Endodermal cell (in vitro differentiated cells): ENCODE data around the gene MXRA7. TPM values are rescaled to one million over a fixed set of nuclear protein-coding genes. Genes with fewer than 3 reads are reported as not detected.

Experiments used
- DNase-seq: peaks from one replicate; pipeline ENCODE4 v3.0.0-alpha.2; 2017
- H3K27ac ChIP-seq: 2 replicates; pipeline ENCODE4 v1.5.1; 2013; ENCODE audit warnings: mild to moderate bottlenecking, low read depth, low read length, moderate library complexity
- H3K27me3 ChIP-seq: 2 replicates; pipeline ENCODE4 v1.6.1; 2013; ENCODE audit warnings: mild to moderate bottlenecking, low read length, moderate library complexity; ENCODE audit not compliant: insufficient read depth, control insufficient read depth, poor library complexity, severe bottlenecking
- H3K36me3 ChIP-seq: 2 replicates; pipeline ENCODE4 v1.7.0; 2013; ENCODE audit warnings: mild to moderate bottlenecking, low read length, moderate library complexity; ENCODE audit not compliant: control insufficient read depth, insufficient read depth
- H3K4me1 ChIP-seq: one replicate; pipeline ENCODE4 v1.7.0; 2013; ENCODE audit warnings: low read length; ENCODE audit not compliant: control insufficient read depth, insufficient read depth
- H3K4me3 ChIP-seq: 2 replicates; pipeline ENCODE4 v1.5.1; 2013; ENCODE audit warnings: mild to moderate bottlenecking, low read length, moderate library complexity
- H3K9ac ChIP-seq: 2 replicates; pipeline ENCODE4 v1.6.1; 2013; ENCODE audit warnings: mild to moderate bottlenecking, low read length, moderate library complexity; ENCODE audit not compliant: poor library complexity, severe bottlenecking; ENCODE audit errors: extremely low read depth
- H3K9me3 ChIP-seq: 2 replicates; pipeline ENCODE4 v1.6.1; 2013; ENCODE audit warnings: mild to moderate bottlenecking, low read length, moderate library complexity; ENCODE audit not compliant: control insufficient read depth
- H3K27ac Mint-ChIP-seq: 2 replicates; pipeline ENCODE4 v1.8.0; 2020; ENCODE audit warnings: mixed read lengths
- H3K27me3 Mint-ChIP-seq: 2 replicates; pipeline ENCODE4 v1.8.0; 2021; ENCODE audit warnings: mild to moderate bottlenecking, mixed read lengths; ENCODE audit not compliant: insufficient read depth
- H3K36me3 Mint-ChIP-seq: 2 replicates; pipeline ENCODE4 v1.8.0; 2020; ENCODE audit warnings: low read depth, mixed read lengths
- H3K4me1 Mint-ChIP-seq: 2 replicates; pipeline ENCODE4 v1.8.0; 2020; ENCODE audit warnings: mixed read lengths
- H3K4me3 Mint-ChIP-seq: 2 replicates; pipeline ENCODE4 v1.8.0; 2020; ENCODE audit warnings: mild to moderate bottlenecking, moderate library complexity, mixed read lengths
- H3K9me3 Mint-ChIP-seq: 2 replicates; pipeline ENCODE4 v1.8.0; 2020; ENCODE audit warnings: mild to moderate bottlenecking, mixed read lengths
- WGBS, 2 experiments: methylation state at CpG; one replicate each; pipeline versions ENCODE4 v1.1.5 to v1.1.7; 2013; ENCODE audit warnings: missing lambda C conversion rate in 2 of 2, mixed read lengths in 1 of 2; ENCODE audit not compliant: insufficient coverage in 1 of 2, insufficient read length in 1 of 2; 5-methylcytosine and 5-hydroxymethylcytosine counted together
- total RNA-seq, 2 donors: library from RNA; stranded (reverse); fragmentation: NEBNext Ultra II Directional in 1 of 2; extraction: Animal tissue kit (Norgen Biotek cat#: 25700) in 1 of 2; gene quantifications; 2 replicates in 1 of 2; 3 replicates in 1 of 2; pipeline ENCODE4 v1.2.1, GENCODE V29; 2021
- TF ChIP-seq, protein P1 (sequence below): fragments of 200-600 bp; sonication (generic); conservative IDR thresholded peaks from 2 replicates; pipeline ENCODE4 v1.5.0; 2021; ENCODE audit warnings: antibody characterized with exemption, mild to moderate bottlenecking

MXRA7 gene
- total RNA-seq, 2 donors from 2014 or later: 61.6 to 77.1 TPM

GRCh38 chr17:76654408-76654807, 56.4 kb downstream of the MXRA7 start:
- H3K4me1 Mint-ChIP-seq: peaks cover 8% of the 10 kb centered on the region
- Histone ChIP-seq H3K27ac (no peak overlapping the region), H3K4me3 (no peak overlapping the region), H3K9me3 (peaks cover 10% of the 10 kb centered on the region), H3K27me3 (no peaks in the 10 kb centered on the region), H3K36me3 (no peaks in the 10 kb centered on the region), H3K4me1 (peaks cover 4% of the 10 kb centered on the region), H3K9ac (no peak overlapping the region)
- no peaks in the 10 kb centered on the region for H3K36me3 Mint-ChIP-seq
- H3K27ac Mint-ChIP-seq: no peak overlapping the region
- TF ChIP-seq, protein P1, sequence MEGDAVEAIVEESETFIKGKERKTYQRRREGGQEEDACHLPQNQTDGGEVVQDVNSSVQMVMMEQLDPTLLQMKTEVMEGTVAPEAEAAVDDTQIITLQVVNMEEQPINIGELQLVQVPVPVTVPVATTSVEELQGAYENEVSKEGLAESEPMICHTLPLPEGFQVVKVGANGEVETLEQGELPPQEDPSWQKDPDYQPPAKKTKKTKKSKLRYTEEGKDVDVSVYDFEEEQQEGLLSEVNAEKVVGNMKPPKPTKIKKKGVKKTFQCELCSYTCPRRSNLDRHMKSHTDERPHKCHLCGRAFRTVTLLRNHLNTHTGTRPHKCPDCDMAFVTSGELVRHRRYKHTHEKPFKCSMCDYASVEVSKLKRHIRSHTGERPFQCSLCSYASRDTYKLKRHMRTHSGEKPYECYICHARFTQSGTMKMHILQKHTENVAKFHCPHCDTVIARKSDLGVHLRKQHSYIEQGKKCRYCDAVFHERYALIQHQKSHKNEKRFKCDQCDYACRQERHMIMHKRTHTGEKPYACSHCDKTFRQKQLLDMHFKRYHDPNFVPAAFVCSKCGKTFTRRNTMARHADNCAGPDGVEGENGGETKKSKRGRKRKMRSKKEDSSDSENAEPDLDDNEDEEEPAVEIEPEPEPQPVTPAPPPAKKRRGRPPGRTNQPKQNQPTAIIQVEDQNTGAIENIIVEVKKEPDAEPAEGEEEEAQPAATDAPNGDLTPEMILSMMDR: no peak
- no peak for DNase-seq
- no peak overlapping the region for H3K4me3 Mint-ChIP-seq
- peaks cover 7% of the 10 kb centered on the region for H3K27me3 Mint-ChIP-seq
- WGBS, 2 experiments: 88 to 100% methylated on average over 1 of the region's 1 CpG
- H3K9me3 Mint-ChIP-seq: peaks cover 11% of the 10 kb centered on the region

- Histone ChIP-seq H3K36me3 (no peaks in the 10 kb centered on the region), H3K4me3 (no peak overlapping the region), H3K9ac (no peak overlapping the region), H3K4me1 (no peaks in the 10 kb centered on the region), H3K9me3 (peaks cover 10% of the 10 kb centered on the region), H3K27ac (no peak overlapping the region), H3K27me3 (no peaks in the 10 kb centered on the region)
- Mint-ChIP-seq H3K27me3 (peaks cover 7% of the 10 kb centered on the region), H3K36me3 (no peaks in the 10 kb centered on the region), H3K4me3 (no peak overlapping the region), H3K27ac (no peak overlapping the region), H3K9me3 (peaks cover 11% of the 10 kb centered on the region), H3K4me1 (no peaks in the 10 kb centered on the region)
- TF ChIP-seq, protein P1: no peak
- DNase-seq: no peak
- 90 to 97% methylated on average over 2 to 5 of the region's 5 CpGs for WGBS, 2 experiments
These were observed 60.3 kb downstream of the MXRA7 start for GRCh38 chr17:76650504-76650903.

DNA sequence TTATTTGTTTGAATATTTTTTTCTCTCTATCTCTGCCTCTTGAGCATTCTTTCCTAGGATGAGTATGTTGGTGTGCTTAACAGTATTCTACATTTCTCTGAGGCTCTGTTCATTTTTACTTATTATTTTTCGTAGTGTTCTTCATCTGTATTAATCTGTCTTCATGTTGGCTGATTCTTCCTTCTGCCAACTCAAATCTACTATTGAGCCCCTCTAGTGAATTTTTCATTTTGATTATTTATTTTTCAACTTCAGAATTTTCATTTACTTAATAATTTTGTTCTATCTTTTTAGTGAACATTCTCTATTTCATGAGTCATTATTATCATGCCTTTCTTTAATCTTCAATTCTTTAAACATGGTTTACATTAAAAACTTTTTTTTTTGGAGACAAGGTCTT, 64.1 kb downstream of the MXRA7 start:
- Histone ChIP-seq H3K27me3 (no peaks in the 10 kb centered on the region), H3K4me1 (no peaks in the 10 kb centered on the region), H3K36me3 (no peaks in the 10 kb centered on the region), H3K4me3 (no peak overlapping the region), H3K9me3 (no peaks in the 10 kb centered on the region), H3K9ac (no peak overlapping the region), H3K27ac (no peak overlapping the region)
- TF ChIP-seq, protein P1: no peak
- Mint-ChIP-seq H3K36me3 (no peaks in the 10 kb centered on the region), H3K27me3 (peaks cover 13% of the 10 kb centered on the region), H3K9me3 (no peaks in the 10 kb centered on the region), H3K27ac (no peak overlapping the region), H3K4me3 (no peak overlapping the region), H3K4me1 (no peaks in the 10 kb centered on the region)
- WGBS, 2 experiments: 100% methylated on average over 1 of the region's 1 CpG; no CpG with 5 or more reads in 1 of the 2 experiments
- no peak for DNase-seq
